Neural crest cell (in vitro differentiated cells): ENCODE results near the gene CENPX. TPM values are rescaled to one million over a fixed set of nuclear protein-coding genes. Genes with fewer than 3 reads are reported as not detected.

Source experiments
- DNase-seq: peaks from one replicate; pipeline ENCODE4 v3.0.0; 2021; ENCODE audit warnings: low read depth, mixed read lengths, low spot score
- H3K27ac Mint-ChIP-seq: one replicate; pipeline ENCODE4 v1.8.0; 2021; ENCODE audit warnings: mild to moderate bottlenecking, mixed read lengths; ENCODE audit not compliant: unreplicated experiment
- H3K27me3 Mint-ChIP-seq: 2 replicates; pipeline ENCODE4 v1.8.0; 2021; ENCODE audit warnings: low read depth, mild to moderate bottlenecking, mixed read lengths
- H3K36me3 Mint-ChIP-seq: 2 replicates; pipeline ENCODE4 v1.8.0; 2021; ENCODE audit warnings: low read depth, mild to moderate bottlenecking, mixed read lengths
- H3K4me1 Mint-ChIP-seq: 2 replicates; pipeline ENCODE4 v1.8.0; 2021; ENCODE audit warnings: mixed read lengths
- H3K4me3 Mint-ChIP-seq: one replicate; pipeline ENCODE4 v1.8.0; 2021; ENCODE audit warnings: mild to moderate bottlenecking, mixed read lengths
- H3K9me3 Mint-ChIP-seq: 2 replicates; pipeline ENCODE4 v1.8.0; 2021; ENCODE audit warnings: mixed read lengths
- total RNA-seq: library from RNA; stranded (reverse); gene quantifications from 2 replicates; pipeline ENCODE4 v1.2.1, GENCODE V29; 2021
- TF ChIP-seq, protein P1 (sequence below): fragments of 200-600 bp; sonication (generic); conservative IDR thresholded peaks from 2 replicates; pipeline ENCODE4 v1.5.0; 2021; ENCODE audit warnings: antibody characterized with exemption, mild to moderate bottlenecking

Gene CENPX
- total RNA-seq, 1 donor from 2014 or later = 135 TPM

DNA sequence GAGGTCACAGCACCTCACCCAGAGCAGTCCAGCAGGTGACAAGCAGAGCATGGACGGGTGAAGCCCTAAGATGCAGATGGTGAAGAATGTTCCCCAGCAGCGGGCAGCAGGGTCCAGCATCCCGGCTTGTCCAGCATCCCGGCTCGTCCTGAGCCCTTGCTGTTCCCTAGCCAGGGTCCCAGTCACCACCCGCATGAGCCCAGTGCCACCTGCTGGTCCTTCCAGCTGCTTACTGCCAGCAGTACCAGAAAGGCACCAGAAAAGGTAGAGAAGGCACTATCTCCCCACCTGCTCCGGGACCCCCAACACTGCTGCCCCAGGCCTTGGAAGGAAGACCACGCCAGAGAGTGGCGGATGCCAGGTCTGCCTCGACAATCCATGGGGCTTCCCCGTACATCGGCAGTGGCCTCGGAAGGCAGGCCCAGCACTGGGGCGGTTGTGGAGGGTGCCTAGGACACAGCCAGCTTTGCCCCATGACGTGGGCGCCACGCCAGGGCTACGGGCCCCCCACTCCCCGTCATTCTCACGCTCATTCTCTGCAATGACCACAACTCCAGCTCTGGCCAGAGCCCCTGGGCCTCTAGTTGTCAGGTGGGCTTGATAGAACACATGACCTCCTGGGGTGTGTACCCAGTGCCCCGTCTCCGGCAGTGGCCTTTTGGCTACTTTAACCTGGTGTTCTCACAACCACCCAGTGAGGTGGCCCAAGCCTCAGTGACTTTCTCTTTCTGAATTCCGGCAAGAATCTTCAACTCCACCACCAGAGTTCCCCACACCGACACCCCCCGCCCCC is 1.4 kb downstream of the CENPX start:
- Mint-ChIP-seq H3K27ac (peak overlapping the region; percentile 84), H3K4me3 (peak overlapping the region; percentile 97), H3K4me1 (peaks cover 18% of the 10 kb centered on the region), H3K27me3 (peaks cover 6% of the 10 kb centered on the region), H3K9me3 (no peaks in the 10 kb centered on the region), H3K36me3 (no peaks in the 10 kb centered on the region)
- TF ChIP-seq, protein P1, sequence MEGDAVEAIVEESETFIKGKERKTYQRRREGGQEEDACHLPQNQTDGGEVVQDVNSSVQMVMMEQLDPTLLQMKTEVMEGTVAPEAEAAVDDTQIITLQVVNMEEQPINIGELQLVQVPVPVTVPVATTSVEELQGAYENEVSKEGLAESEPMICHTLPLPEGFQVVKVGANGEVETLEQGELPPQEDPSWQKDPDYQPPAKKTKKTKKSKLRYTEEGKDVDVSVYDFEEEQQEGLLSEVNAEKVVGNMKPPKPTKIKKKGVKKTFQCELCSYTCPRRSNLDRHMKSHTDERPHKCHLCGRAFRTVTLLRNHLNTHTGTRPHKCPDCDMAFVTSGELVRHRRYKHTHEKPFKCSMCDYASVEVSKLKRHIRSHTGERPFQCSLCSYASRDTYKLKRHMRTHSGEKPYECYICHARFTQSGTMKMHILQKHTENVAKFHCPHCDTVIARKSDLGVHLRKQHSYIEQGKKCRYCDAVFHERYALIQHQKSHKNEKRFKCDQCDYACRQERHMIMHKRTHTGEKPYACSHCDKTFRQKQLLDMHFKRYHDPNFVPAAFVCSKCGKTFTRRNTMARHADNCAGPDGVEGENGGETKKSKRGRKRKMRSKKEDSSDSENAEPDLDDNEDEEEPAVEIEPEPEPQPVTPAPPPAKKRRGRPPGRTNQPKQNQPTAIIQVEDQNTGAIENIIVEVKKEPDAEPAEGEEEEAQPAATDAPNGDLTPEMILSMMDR = peak; percentile 68
- peak; percentile 55 for DNase-seq

DNA sequence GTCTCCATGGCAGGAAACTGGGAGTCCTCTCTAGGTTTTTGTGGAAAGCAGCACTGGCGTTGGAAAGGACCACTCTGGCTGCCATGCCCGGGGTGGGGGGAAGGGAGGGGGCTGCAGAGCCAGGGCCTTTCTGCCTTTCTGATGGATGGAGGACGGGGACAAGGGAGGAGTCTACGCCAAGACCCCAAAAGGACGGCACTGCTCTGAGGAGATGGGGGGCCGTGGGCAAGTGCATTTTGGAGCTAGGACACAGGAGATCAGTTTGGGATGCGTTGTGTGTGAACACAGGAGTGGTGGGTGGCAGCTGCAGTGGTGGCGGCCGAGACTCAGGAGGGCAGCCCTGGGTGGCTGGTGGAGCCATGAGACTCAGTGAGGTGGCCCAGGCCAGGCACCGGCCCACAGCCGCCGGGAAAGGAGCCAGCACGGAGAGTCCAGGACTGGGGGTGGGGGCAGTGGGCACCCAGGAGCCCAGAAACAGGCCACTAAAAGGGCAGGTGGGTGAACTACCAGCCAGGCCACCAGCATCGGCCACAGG is 2.0 kb downstream of the CENPX start:
- TF ChIP-seq, protein P1 = no peak
- peaks cover 15% of the 10 kb centered on the region for H3K4me1 Mint-ChIP-seq
- no peak overlapping the region for H3K27ac Mint-ChIP-seq
- H3K36me3 Mint-ChIP-seq = no peaks in the 10 kb centered on the region
- no peak for DNase-seq
- peak overlapping the region; percentile 97 for H3K4me3 Mint-ChIP-seq
- H3K9me3 Mint-ChIP-seq = no peaks in the 10 kb centered on the region
- H3K27me3 Mint-ChIP-seq = peaks cover 6% of the 10 kb centered on the region

DNA sequence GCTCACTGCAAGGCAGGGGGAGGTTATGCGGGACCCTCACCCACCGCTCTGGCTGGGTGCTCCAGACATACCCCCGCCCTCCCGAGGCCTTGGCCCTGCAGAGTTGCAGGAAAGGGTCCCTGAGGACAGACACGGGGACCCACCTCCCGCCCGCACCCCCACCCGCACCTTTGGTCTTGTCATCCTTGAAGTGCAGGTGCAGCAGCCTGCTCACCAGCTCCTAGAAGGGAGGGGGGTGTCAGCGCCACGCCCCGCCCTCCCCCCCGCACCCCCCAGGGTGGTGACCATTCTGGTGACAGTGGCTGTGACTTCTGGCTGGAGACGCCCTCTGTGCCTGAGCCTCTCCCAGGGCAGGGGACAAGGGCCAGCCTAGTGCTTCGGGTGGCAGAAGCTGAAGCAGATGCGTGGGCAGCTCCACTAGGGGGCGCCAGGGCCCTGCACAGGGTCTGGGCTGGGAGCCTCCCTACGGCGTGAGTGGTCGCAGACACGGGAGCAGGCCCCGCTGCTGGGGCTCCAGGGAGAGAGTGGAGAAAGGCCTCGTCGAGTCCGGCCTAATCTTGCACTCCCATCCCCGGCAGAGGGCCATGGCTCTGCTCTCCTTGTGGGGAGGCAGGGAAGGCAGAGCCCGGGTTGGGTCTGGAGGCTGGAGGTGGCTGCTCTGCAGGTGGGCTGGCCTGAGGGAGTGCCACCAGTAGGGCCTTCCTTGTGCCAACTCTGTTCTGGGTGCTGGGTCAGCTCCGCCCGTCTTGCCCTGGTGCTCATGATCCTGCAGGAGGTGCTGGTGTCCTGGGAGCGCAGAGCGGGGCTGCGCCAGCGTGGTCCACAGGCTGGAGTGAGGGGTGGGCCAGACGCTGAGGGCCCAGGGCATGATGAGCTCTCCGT is 2.7 kb downstream of the CENPX start:
- peaks cover 15% of the 10 kb centered on the region for H3K4me1 Mint-ChIP-seq
- H3K9me3 Mint-ChIP-seq = no peaks in the 10 kb centered on the region
- TF ChIP-seq, protein P1 = peak; percentile 80
- H3K27ac Mint-ChIP-seq = no peak overlapping the region
- H3K4me3 Mint-ChIP-seq = peak overlapping the region; percentile 97
- H3K36me3 Mint-ChIP-seq = no peaks in the 10 kb centered on the region
- DNase-seq = peak; percentile 78
- H3K27me3 Mint-ChIP-seq = peaks cover 6% of the 10 kb centered on the region

DNA sequence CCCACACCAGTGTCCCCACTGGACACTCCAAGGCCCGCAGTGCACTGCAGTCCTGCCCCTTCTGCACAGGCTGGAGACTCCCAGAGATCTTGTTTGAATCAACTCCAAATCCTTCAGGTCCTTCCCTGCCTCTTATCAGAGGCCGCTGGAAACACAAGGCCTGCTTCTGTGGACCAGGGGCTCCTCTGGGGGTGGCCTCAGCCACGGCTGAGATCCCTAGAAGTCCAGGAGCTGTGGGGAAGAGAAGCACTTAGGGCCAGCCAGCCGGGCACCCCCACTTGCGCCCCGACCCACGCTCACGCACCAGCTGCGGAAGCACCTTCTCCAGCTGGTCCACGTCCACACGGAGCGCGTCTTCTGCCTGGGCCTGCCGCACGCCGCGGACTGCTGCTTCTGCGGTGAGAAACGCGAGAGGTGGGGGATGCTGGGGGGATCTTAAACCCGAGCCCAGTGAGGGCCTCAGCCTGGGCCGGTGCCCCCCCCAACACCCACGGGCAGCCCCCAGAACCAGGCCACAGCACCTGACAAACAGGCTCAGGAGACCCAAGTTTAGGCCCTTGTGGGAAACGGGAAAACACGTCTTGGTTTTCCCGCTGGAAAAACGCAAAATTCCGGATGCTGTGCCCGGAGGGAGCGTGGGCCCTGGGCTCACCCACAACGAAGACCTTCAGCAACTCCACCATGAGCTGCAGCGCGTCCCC is 3.5 kb downstream of the CENPX start:
- H3K9me3 Mint-ChIP-seq = no peaks in the 10 kb centered on the region
- TF ChIP-seq, protein P1 = no peak
- no peak for DNase-seq
- H3K36me3 Mint-ChIP-seq = no peaks in the 10 kb centered on the region
- peak overlapping the region; percentile 19 for H3K27ac Mint-ChIP-seq
- peak overlapping the region; percentile 74 for H3K4me3 Mint-ChIP-seq
- H3K27me3 Mint-ChIP-seq = peaks cover 6% of the 10 kb centered on the region
- H3K4me1 Mint-ChIP-seq = peaks cover 13% of the 10 kb centered on the region
